Right forelimb (tissue), 1 donor: ENCODE measurements around the gene UGT2B15.
"Not testable (repeated sequence)": the region's sequence is repeated elsewhere in the genome, so short reads cannot be mapped to it uniquely, and the experiment has no call there.

ENCODE experiments used
- DNase-seq: peaks from one replicate; pipeline ENCODE4 v3.0.0-alpha.2; 2018

UGT2B15 gene

DNA sequence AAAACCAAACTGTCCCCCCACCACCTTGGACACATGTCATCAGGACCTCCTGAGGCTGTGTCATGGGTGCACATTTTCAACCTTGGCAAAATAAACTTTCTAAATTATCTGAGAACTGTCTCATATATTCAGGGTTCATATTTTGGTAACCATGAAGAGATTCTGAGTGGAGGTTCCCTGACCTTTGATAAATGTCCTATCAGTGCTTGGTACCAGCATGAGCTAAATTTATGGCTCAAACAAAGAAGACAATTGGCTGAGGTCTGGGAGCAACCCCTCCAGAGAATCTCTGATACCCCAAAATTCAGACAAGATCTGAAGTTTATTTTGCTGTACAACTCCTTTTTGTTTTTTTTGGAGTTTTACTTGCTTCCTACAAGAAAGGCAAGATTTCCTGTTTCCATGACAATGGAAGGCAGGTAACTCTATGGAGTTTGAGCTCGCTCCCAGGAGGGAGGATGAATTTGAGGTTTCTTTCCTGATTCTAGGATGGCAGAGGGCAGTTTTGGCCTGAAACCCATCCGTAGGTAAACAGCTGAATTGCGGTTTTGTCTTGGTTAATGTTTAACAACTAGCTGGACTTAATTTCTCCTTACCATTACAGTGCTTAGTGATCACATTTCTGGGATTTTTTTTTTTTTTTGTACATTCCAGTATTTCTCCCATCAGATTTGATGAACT, 14.5 kb downstream of the UGT2B15 start:
- DNase-seq = no peak

DNA sequence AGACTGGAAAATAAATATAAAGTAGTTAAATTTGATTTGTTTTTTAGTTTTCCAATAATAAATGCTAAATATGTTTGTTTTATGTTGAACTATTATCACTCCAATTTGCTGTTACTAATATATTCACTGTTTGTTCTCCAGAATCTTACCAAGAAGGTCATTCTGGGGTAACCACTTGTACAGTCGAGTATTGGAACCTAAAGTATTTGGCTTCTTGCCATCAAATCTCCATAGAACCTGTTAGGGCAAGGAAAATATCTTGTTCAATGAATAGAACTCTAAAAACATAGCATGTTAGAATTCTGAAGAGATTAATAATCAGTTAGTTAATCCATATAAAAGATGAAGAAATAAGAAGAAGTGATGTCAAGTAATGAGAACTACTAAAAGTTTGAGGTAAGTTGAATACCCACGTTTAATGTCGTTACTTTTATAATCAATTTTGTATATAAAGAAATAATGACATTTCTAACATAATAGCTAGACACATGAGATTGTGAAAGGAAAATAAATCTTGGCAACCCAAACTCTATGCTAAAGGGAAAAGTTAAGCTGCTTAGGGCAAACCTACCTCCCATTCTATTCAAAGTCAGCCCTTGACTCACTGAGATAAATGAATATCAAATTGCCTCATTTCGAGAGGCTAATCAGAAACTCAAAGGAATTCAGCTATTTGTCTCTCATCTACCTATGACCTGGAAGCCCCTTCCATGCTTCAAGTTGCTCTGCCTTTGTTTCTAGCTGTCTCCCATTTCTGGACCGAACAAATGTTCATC, 15.3 kb downstream of the UGT2B15 start:
- no peak for DNase-seq

DNA sequence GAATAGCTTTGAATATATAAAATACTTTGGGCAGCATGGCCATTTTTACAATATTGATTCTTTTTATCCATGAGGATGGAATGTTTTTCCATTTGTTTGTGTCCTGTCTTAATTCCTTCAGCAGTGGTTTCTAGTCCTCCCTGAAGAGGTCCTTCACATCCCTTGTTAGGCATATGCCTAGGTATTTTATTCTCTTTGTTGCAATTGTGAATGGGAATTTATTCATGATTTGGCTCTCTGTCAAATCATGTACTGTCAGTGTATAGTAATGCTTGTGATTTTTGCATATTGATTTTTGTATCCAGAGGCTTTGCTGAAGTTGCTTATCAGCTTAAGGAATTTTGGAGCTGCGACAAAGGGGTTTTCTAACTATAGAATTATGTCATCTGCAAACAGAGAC, 18.5 kb downstream of the UGT2B15 start:
- DNase-seq = no peak

DNA sequence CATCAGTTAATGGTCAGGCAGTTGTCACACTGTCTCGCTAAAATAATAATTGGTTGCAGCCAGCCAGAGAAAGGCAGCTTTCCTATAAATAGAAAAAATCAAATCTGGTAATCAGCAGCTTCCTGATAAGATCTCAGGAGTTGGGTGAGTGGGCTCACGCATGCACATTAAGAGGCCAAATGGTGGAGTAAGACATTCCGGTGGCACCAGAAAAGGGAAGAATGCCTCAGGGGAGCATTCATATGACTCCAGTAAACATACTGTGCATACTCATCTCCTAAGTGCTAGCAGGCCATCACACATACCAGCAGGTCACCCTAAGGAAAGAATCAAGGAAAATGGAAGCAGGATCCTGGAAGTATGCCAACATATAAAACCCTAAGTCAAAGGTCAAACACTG, 40.1 kb downstream of the UGT2B15 start:
- DNase-seq = no peak

DNA sequence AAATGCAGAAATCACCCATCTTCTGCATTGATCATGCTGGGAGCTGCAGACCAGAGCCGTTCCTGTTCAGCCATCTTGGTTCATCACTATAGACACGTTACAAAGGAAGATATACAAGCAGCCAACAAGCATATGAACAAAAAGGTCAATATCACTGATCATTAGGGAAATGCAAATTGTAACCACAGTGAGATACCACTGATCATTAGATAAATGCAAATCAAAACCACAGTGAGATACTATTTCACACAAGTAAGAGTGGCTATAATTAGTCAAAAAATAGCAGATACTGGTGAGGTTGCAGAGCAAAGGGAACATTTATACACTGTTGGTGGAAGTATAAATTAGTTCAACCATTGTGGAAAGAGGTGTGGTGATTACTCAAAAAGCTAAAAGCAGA, 47.7 kb downstream of the UGT2B15 start:
- not testable (repeated sequence) for DNase-seq

DNA sequence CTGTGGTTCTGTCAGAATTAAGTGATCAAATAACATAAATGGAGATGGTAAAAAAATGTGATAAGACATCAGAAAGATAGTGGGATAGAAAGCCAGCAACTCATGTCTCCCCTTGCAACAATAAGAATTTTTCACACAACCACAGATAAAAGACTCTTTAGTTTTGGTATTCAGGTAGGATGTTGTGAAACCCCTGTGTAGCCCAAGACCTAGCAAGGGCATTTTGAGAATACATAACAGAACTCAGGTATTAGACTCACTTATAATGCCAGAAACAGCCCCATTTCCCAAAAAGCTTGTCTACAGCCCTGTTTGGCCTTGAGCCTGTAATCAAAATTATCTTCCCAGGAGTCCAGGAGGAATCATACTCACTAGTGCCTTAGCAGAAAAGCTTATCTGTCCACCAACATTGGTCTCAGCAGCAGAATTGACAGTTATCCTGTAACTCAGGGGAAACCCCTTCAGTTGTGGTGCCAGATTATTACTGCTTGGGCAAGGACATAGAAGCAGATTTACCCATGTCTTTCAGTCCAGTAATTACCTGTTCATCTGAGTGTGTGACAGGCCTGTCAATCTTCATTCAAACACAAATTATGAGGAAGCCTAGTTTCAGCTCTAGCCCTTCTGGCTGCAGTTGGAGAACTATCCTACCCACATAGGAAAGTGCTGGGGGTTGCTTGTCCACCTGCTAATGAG, 53.3 kb downstream of the UGT2B15 start:
- no peak for DNase-seq

DNA sequence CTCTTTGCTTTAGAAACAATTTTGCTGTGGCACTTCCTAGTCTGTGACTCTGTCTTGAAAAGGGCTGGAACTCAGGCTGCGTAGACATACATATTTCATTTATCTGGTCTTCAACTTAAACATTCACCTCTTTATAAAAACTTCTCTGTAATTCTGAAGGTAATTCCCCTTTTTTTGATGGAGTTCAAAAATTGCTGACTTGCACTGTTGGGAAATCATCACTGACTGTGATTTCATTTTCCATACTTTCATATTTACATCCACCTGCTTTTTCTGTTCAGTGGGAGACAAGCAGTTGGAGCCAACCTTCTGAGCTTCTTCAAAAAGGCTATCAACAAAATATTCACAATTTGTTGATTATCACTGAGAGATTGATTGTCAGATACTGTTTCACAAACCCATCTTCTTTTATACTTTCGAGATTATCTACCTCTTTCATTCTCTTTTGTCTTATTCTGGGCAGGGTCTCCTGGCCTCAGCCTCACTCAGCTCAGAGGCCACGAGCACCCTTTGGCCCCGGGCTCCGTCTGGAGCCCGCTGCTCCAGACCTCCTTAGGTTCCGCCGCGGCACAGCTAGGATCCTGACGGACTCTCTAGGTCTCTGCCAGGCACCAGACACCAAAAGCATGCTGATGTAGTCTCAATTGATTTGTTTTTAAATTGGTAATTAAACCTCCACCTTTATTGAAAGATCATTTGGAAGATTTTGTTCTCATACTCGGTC, 54.6 kb downstream of the UGT2B15 start:
- no peak for DNase-seq

DNA sequence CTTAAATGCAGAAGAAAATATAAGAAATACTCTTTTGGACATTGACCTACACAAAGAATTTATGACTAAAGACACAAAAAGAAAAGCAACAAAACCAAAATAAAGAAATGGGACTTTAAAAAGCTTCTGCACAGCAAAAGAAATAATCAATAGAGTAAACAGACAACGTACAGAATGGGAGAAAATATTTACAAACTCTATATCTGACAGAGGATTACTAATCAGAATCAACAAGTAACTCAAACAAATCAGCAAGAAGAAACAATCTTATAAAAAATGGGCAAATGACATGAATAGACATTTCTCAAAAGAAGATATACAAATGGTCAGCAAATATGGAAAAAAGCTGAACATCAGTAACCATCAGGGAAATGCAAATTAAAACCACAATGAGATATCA, 56.7 kb downstream of the UGT2B15 start:
- no peak for DNase-seq

DNA sequence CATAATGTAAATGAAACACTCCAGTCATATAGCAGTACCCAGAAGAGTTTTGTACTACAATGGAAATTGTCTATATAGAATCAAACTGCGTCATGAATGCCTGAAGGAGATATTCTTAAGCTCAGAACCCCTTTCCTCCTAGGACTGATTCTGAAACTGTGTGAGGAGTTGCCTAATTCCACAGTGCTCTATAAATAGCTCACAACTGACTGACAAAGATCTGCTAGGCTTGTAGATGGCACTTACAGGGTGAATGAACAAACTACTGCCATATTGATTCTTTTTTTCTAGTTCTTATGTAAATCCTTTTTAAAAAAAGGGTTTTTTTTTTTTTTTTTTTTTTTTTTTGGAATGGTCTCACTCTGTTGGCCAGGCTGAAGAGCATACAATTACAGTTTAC, 64.2 kb downstream of the UGT2B15 start:
- no peak for DNase-seq

DNA sequence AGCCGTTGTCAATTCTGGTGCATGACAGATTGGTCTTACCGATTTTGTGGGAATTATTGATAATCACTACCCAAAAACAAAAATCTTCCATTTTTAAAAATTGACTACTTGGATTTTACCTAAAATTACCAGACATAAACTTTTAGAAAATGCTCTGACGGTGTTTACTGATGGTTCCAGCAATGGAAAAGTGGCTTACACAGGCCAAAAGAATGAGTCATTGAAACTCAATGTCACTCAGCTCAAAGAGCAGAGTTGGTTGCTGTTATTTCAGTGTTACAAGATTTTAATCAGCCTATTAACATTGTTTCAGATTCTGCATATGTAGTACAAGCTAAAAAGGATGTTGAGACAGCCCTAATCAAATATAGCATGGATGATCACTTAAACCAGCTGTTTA, 71.3 kb downstream of the UGT2B15 start:
- no peak for DNase-seq

DNA sequence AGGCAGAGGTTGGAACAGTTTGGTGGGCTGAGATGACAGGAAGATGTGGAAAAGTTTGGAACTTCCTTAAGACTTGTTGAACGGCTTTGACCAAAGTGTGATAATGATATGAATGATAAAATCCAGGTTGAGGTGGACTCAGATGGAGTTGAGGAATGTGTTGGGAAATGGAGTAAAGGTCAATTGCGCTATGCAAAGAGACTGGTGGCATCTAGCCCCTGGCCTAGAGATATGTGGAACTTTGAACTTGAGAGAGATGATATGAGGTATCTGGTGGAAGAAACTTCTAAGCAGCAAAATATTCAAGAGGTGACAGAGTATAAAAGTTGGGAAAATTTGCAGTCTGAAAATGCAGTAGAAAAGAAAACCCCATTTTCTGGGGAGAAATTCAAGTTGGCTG, 73.0 kb downstream of the UGT2B15 start:
- DNase-seq = no peak
